ENCODE results near the gene FILIP1L.

The FILIP1L gene

DNA sequence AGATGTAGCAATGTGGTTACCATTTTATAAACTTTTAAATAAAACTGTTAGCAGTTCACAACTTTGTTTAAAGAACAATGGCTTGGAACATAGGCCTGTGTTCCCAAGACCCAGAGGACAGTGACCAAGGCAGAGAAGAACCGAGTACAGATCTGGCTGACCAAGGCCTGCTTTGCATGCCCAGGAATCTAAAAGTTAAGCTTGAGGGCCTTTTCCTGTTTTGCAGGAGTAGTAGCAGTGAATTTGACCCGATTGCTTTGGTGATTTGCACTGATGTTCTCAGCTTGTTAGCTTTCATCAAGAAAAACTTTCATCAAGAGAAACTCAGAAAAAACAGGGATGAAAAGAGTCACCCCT lies 9.9 kb downstream of the FILIP1L start:
- no peaks in the 10 kb centered on the region for H3K9me3 ChIP-seq (ENCODE audit: severe bottlenecking)
- TF ChIP-seq, protein P1, sequence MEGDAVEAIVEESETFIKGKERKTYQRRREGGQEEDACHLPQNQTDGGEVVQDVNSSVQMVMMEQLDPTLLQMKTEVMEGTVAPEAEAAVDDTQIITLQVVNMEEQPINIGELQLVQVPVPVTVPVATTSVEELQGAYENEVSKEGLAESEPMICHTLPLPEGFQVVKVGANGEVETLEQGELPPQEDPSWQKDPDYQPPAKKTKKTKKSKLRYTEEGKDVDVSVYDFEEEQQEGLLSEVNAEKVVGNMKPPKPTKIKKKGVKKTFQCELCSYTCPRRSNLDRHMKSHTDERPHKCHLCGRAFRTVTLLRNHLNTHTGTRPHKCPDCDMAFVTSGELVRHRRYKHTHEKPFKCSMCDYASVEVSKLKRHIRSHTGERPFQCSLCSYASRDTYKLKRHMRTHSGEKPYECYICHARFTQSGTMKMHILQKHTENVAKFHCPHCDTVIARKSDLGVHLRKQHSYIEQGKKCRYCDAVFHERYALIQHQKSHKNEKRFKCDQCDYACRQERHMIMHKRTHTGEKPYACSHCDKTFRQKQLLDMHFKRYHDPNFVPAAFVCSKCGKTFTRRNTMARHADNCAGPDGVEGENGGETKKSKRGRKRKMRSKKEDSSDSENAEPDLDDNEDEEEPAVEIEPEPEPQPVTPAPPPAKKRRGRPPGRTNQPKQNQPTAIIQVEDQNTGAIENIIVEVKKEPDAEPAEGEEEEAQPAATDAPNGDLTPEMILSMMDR (IDR thresholded peaks at IDR 0.05; ENCODE audit: poor library complexity, severe bottlenecking), result no peak
- ATAC-seq (ENCODE audit: low read depth) (no peak), DNase-seq (ENCODE audit: low spot score) (no peak)
- no peak overlapping the region for H3K4me3 ChIP-seq (ENCODE audit: severe bottlenecking)
- H3K36me3 ChIP-seq (ENCODE audit: low read depth), result no peaks in the 10 kb centered on the region
- H3K4me1 ChIP-seq (ENCODE audit: insufficient read depth, poor library complexity, severe bottlenecking), result peaks cover 37% of the 10 kb centered on the region
- no peak overlapping the region for H3K27ac ChIP-seq (ENCODE audit: poor library complexity, severe bottlenecking)
- no peaks in the 10 kb centered on the region for H3K27me3 ChIP-seq (ENCODE audit: insufficient read depth, poor library complexity, severe bottlenecking)

- no peak for ATAC-seq (ENCODE audit: low read depth)
- TF ChIP-seq, protein P1 (IDR thresholded peaks at IDR 0.05; ENCODE audit: poor library complexity, severe bottlenecking), result no peak
- Histone ChIP-seq H3K4me3 (ENCODE audit: severe bottlenecking) (no peak overlapping the region), H3K36me3 (ENCODE audit: low read depth) (no peaks in the 10 kb centered on the region), H3K4me1 (ENCODE audit: insufficient read depth, poor library complexity, severe bottlenecking) (peaks cover 37% of the 10 kb centered on the region), H3K9me3 (ENCODE audit: severe bottlenecking) (no peaks in the 10 kb centered on the region), H3K27me3 (ENCODE audit: insufficient read depth, poor library complexity, severe bottlenecking) (no peaks in the 10 kb centered on the region), H3K27ac (ENCODE audit: poor library complexity, severe bottlenecking) (no peak overlapping the region)
- DNase-seq (ENCODE audit: low spot score), result no peak
Measured at GRCh38 chr3:100103558-100104441, 10.5 kb downstream of the FILIP1L start.

GRCh38 chr3:100102757-100103156 lies 11.5 kb downstream of the FILIP1L start:
- no peak overlapping the region for H3K27ac ChIP-seq (ENCODE audit: poor library complexity, severe bottlenecking)
- H3K9me3 ChIP-seq (ENCODE audit: severe bottlenecking), result no peaks in the 10 kb centered on the region
- peaks cover 31% of the 10 kb centered on the region for H3K4me1 ChIP-seq (ENCODE audit: insufficient read depth, poor library complexity, severe bottlenecking)

GRCh38 chr3:100100425-100100824 lies 13.9 kb downstream of the FILIP1L start:
- no peak overlapping the region for H3K4me3 ChIP-seq (ENCODE audit: severe bottlenecking)
- H3K36me3 ChIP-seq (ENCODE audit: low read depth), result no peaks in the 10 kb centered on the region
- DNase-seq (ENCODE audit: low spot score), result no peak
- TF ChIP-seq, protein P1 (IDR thresholded peaks at IDR 0.05; ENCODE audit: poor library complexity, severe bottlenecking), result no peak
- no peaks in the 10 kb centered on the region for H3K27me3 ChIP-seq (ENCODE audit: insufficient read depth, poor library complexity, severe bottlenecking)
- H3K27ac ChIP-seq (ENCODE audit: poor library complexity, severe bottlenecking), result no peak overlapping the region
- no peak for ATAC-seq (ENCODE audit: low read depth)
- no peaks in the 10 kb centered on the region for H3K9me3 ChIP-seq (ENCODE audit: severe bottlenecking)
- peaks cover 7% of the 10 kb centered on the region for H3K4me1 ChIP-seq (ENCODE audit: insufficient read depth, poor library complexity, severe bottlenecking)

More at GRCh38 chr3:100102757-100103156, 11.5 kb downstream of the FILIP1L start:
- Histone ChIP-seq H3K4me3 (ENCODE audit: severe bottlenecking) (no peak overlapping the region), H3K27me3 (ENCODE audit: insufficient read depth, poor library complexity, severe bottlenecking) (no peaks in the 10 kb centered on the region), H3K36me3 (ENCODE audit: low read depth) (no peaks in the 10 kb centered on the region)
- ATAC-seq (ENCODE audit: low read depth) (no peak), DNase-seq (ENCODE audit: low spot score) (no peak)
- TF ChIP-seq, protein P1 (IDR thresholded peaks at IDR 0.05; ENCODE audit: poor library complexity, severe bottlenecking), result no peak

DNA sequence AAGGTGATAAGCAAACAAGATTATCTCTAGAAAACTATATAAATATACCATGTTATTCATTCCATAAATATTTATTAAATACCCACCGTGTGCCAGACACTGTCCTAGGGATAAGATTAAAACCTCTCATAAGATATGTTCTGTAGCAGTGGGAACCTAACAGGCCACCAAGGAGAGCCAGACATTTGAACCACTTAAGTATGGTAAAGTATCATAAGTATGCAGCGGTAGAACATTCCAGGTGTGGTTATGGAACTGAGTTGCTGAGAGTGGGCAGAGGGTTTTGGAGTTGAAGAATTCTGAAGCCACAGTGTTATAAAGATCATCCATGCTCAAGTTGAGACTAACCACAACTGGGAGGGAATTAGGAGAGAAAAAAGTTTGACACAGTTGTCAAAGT lies 14.7 kb downstream of the FILIP1L start:
- ATAC-seq (ENCODE audit: low read depth), result no peak

More for the DNA sequence above, 14.7 kb downstream of the FILIP1L start:
- DNase-seq (ENCODE audit: low spot score), result no peak
- TF ChIP-seq, protein P1 (IDR thresholded peaks at IDR 0.05; ENCODE audit: poor library complexity, severe bottlenecking), result no peak
- no peaks in the 10 kb centered on the region for H3K36me3 ChIP-seq (ENCODE audit: low read depth)
- no peaks in the 10 kb centered on the region for H3K9me3 ChIP-seq (ENCODE audit: severe bottlenecking)
- no peak overlapping the region for H3K27ac ChIP-seq (ENCODE audit: poor library complexity, severe bottlenecking)
- H3K4me3 ChIP-seq (ENCODE audit: severe bottlenecking), result no peak overlapping the region
- H3K4me1 ChIP-seq (ENCODE audit: insufficient read depth, poor library complexity, severe bottlenecking), result no peaks in the 10 kb centered on the region
- no peaks in the 10 kb centered on the region for H3K27me3 ChIP-seq (ENCODE audit: insufficient read depth, poor library complexity, severe bottlenecking)
